Mucosa of stomach (tissue), 1 donor: ENCODE data around the gene TMOD3.
"Not testable (repeated sequence)": the region's sequence is repeated elsewhere in the genome, so short reads cannot be mapped to it uniquely, and the experiment has no call there.

Experiments
- H3K27me3 ChIP-seq: one replicate; pipeline ENCODE4 v1.7.0; 2013; ENCODE audit warnings: mild to moderate bottlenecking, low read length; ENCODE audit not compliant: control insufficient read depth, insufficient read depth
- H3K36me3 ChIP-seq: one replicate; pipeline ENCODE4 v1.7.0; 2013; ENCODE audit warnings: low read length; ENCODE audit not compliant: control insufficient read depth, insufficient read depth
- H3K4me1 ChIP-seq: one replicate; pipeline ENCODE4 v1.7.0; 2013; ENCODE audit warnings: mild to moderate bottlenecking, low read length; ENCODE audit not compliant: control insufficient read depth, insufficient read depth
- H3K4me3 ChIP-seq: one replicate; pipeline ENCODE4 v1.7.0; 2013; ENCODE audit warnings: low read length
- H3K9ac ChIP-seq: one replicate; pipeline ENCODE4 v1.7.0; 2013; ENCODE audit warnings: mild to moderate bottlenecking, low read length, moderate library complexity
- H3K9me3 ChIP-seq: one replicate; pipeline ENCODE4 v1.7.0; 2013; ENCODE audit warnings: mild to moderate bottlenecking, low read length, moderate library complexity; ENCODE audit not compliant: control insufficient read depth
- donor health status: Pancreatic carcinoma.

Gene TMOD3

GRCh38 chr15:51829376-51830275 is at the start of gene TMOD3:
Gene TMOD3, plus strand, starts transcription at chr15:51829653. Its CDS starts 33,232 bp downstream, at chr15:51862885.
- peak within 1 kb of the TSS; percentile 75 for H3K4me3 ChIP-seq
- no peaks in the 10 kb centered on the region for H3K36me3 ChIP-seq
- H3K9me3 ChIP-seq: no peaks in the 10 kb centered on the region
- no peaks in the 10 kb centered on the region for H3K27me3 ChIP-seq
- peak within 1 kb of the TSS; percentile 88 for H3K9ac ChIP-seq
- H3K4me1 ChIP-seq: peaks cover 11% of the 10 kb centered on the region

GRCh38 chr15:51780636-51781035 is 48.8 kb upstream of the TMOD3 start:
- H3K4me1 ChIP-seq: peaks cover 3% of the 10 kb centered on the region
- no peaks in the 10 kb centered on the region for H3K36me3 ChIP-seq
- H3K27me3 ChIP-seq: no peaks in the 10 kb centered on the region
- H3K9ac ChIP-seq: no peak overlapping the region
- H3K9me3 ChIP-seq: no peaks in the 10 kb centered on the region
- H3K4me3 ChIP-seq: no peak overlapping the region

GRCh38 chr15:51781506-51781905 is 47.9 kb upstream of the TMOD3 start:
- Histone ChIP-seq H3K4me3 (no peak overlapping the region), H3K9ac (no peak overlapping the region), H3K4me1 (no peaks in the 10 kb centered on the region), H3K9me3 (no peaks in the 10 kb centered on the region), H3K27me3 (no peaks in the 10 kb centered on the region), H3K36me3 (no peaks in the 10 kb centered on the region)

GRCh38 chr15:51782357-51782896 is 47.0 kb upstream of the TMOD3 start:
- Histone ChIP-seq H3K4me1 (no peaks in the 10 kb centered on the region), H3K9me3 (no peaks in the 10 kb centered on the region), H3K4me3 (no peak overlapping the region), H3K27me3 (no peaks in the 10 kb centered on the region), H3K36me3 (no peaks in the 10 kb centered on the region), H3K9ac (no peak overlapping the region)

- Histone ChIP-seq H3K27me3 (no peaks in the 10 kb centered on the region), H3K9ac (no peak overlapping the region), H3K4me1 (no peaks in the 10 kb centered on the region), H3K4me3 (no peak overlapping the region), H3K36me3 (no peaks in the 10 kb centered on the region), H3K9me3 (no peaks in the 10 kb centered on the region)
These were observed 45.5 kb upstream of the TMOD3 start for GRCh38 chr15:51783967-51784366.

- not testable (repeated sequence) for H3K4me3 ChIP-seq, H3K36me3 ChIP-seq, H3K9me3 ChIP-seq, H3K9ac ChIP-seq, H3K27me3 ChIP-seq, H3K4me1 ChIP-seq
These were observed 42.3 kb upstream of the TMOD3 start for GRCh38 chr15:51787130-51787529.

- not testable (repeated sequence) for H3K4me3 ChIP-seq, H3K9me3 ChIP-seq, H3K36me3 ChIP-seq, H3K27me3 ChIP-seq, H3K9ac ChIP-seq
- H3K4me1 ChIP-seq: peaks cover 11% of the 10 kb centered on the region
These were observed 37.0 kb upstream of the TMOD3 start for GRCh38 chr15:51792474-51792873.

GRCh38 chr15:51793521-51794305 is 35.7 kb upstream of the TMOD3 start:
- Histone ChIP-seq H3K36me3 (no peaks in the 10 kb centered on the region), H3K9ac (no peak overlapping the region), H3K27me3 (no peaks in the 10 kb centered on the region), H3K4me1 (peaks cover 14% of the 10 kb centered on the region), H3K4me3 (no peak overlapping the region), H3K9me3 (no peaks in the 10 kb centered on the region)

GRCh38 chr15:51796847-51797401 is 32.5 kb upstream of the TMOD3 start:
- Histone ChIP-seq H3K4me3 (no peak overlapping the region), H3K4me1 (peaks cover 19% of the 10 kb centered on the region), H3K9ac (no peak overlapping the region), H3K36me3 (no peaks in the 10 kb centered on the region), H3K27me3 (no peaks in the 10 kb centered on the region), H3K9me3 (no peaks in the 10 kb centered on the region)

GRCh38 chr15:51798281-51798680 is 31.2 kb upstream of the TMOD3 start:
- Histone ChIP-seq H3K27me3 (no peaks in the 10 kb centered on the region), H3K9ac (no peak overlapping the region), H3K9me3 (no peaks in the 10 kb centered on the region), H3K4me1 (peaks cover 19% of the 10 kb centered on the region), H3K4me3 (no peak overlapping the region), H3K36me3 (no peaks in the 10 kb centered on the region)

GRCh38 chr15:51799282-51800252 is 29.9 kb upstream of the TMOD3 start:
- Histone ChIP-seq H3K4me3 (no peak overlapping the region), H3K9me3 (no peaks in the 10 kb centered on the region), H3K27me3 (no peaks in the 10 kb centered on the region), H3K9ac (no peak overlapping the region), H3K36me3 (no peaks in the 10 kb centered on the region), H3K4me1 (peaks cover 12% of the 10 kb centered on the region)
